ENCODE results near the gene STAMBP.

STAMBP gene

GRCh38 chr2:73908689-73909652 is 80.2 kb downstream of the STAMBP start:
- no peak for DNase-seq

- DNase-seq = no peak
Measured at GRCh38 chr2:73910873-73911547, 82.2 kb downstream of the STAMBP start.

- DNase-seq = no peak
Measured at GRCh38 chr2:73911548-73912208, 82.9 kb downstream of the STAMBP start.

GRCh38 chr2:73913414-73914054 is 84.8 kb downstream of the STAMBP start:
- DNase-seq = no peak

- DNase-seq = no peak
Measured at GRCh38 chr2:73914667-73915066, 85.9 kb downstream of the STAMBP start.

GRCh38 chr2:73915437-73915993 is 86.8 kb downstream of the STAMBP start:
- no peak for DNase-seq

- DNase-seq = no peak
Measured at GRCh38 chr2:73916666-73917065, 87.9 kb downstream of the STAMBP start.

GRCh38 chr2:73917296-73917695 is 88.5 kb downstream of the STAMBP start:
- DNase-seq = no peak

GRCh38 chr2:73917696-73918207 is 89.0 kb downstream of the STAMBP start:
- DNase-seq = no peak

GRCh38 chr2:73918856-73919255 is 90.1 kb downstream of the STAMBP start:
- no peak for DNase-seq

GRCh38 chr2:73919596-73920228 is 91.0 kb downstream of the STAMBP start:
- DNase-seq = no peak

GRCh38 chr2:73920577-73921545 is 92.1 kb downstream of the STAMBP start:
- DNase-seq = peak; percentile 26

- DNase-seq = no peak
Measured at GRCh38 chr2:73921581-73921980, 92.8 kb downstream of the STAMBP start.

- peak; percentile 17 for DNase-seq
Measured at GRCh38 chr2:73922681-73923080, 93.9 kb downstream of the STAMBP start.

Data from RPMI8226 (cell line).